Adrenal gland (tissue), 12 donors: Measurements from ENCODE around the gene FBXO8. TPM values are rescaled to one million over a fixed set of nuclear protein-coding genes. Genes with fewer than 3 reads are reported as not detected.

Source experiments
- DNase-seq, 7 donors: peaks; one replicate each; pipeline ENCODE4 v3.0.0-alpha.2; 2019 to 2020
- H3K27ac ChIP-seq, 5 donors: fragments of 200-600 bp; sonication (generic) in 4 of 5; 1 replicate in 3 of 5; 2 replicates in 2 of 5; pipeline versions ENCODE4 v1.5.1 to v1.8.0; 2016 to 2020; ENCODE audit warnings: mild to moderate bottlenecking in 1 of 5
- H3K27me3 ChIP-seq: fragments of 200-600 bp; 2 replicates; pipeline ENCODE4 v1.8.0; 2021
- H3K36me3 ChIP-seq, 2 donors: fragments of 200-600 bp; replicated peaks in 1 of 2; 1 replicate in 1 of 2; 2 replicates in 1 of 2; pipeline versions ENCODE4 v1.5.1 to v1.8.0; 2018 to 2022
- H3K4me1 ChIP-seq, 2 donors: fragments of 200-600 bp; replicated peaks in 1 of 2; 1 replicate in 1 of 2; 2 replicates in 1 of 2; pipeline versions ENCODE4 v1.5.1 to v1.8.0; 2018 to 2021
- H3K4me3 ChIP-seq, 4 donors: fragments of 200-600 bp; sonication (generic) in 3 of 4; one replicate each; pipeline ENCODE4 v1.5.1; 2016 to 2018
- H3K9me3 ChIP-seq, 3 donors: fragments of 200-600 bp; sonication (generic) in 1 of 3; replicated peaks in 1 of 3; 1 replicate in 2 of 3; 2 replicates in 1 of 3; pipeline versions ENCODE4 v1.5.1 to v1.8.0; 2016 to 2021
- POLR2A ChIP-seq, 2 donors: fragments of 450-650 bp; IDR thresholded peaks; one replicate each; pipeline ENCODE4 v1.6.1; 2017; ENCODE audit warnings: antibody characterized with exemption in 2 of 2, mild to moderate bottlenecking in 2 of 2, moderate library complexity in 1 of 2
- WGBS, 4 donors: extraction: QIAGEN DNeasy Blood & Tissue Kit in 2 of 4; methylation state at CpG; one replicate each; pipeline versions ENCODE4 v1.1.5 to v1.1.7; 2013 to 2017; 5-methylcytosine and 5-hydroxymethylcytosine counted together
- intact Hi-C, 2 donors: fragments of 100-400 bp; cut with DNase I; formaldehyde crosslinking; loops; one replicate each; pipeline versions ENCODE4 v1.14.1 to v1.15.0; 2022 to 2023
- polyA plus RNA-seq, 3 donors: library from polyadenylated mRNA; stranded (reverse); fragments of 200-250 nt in 2 of 3; fragments of 350-450 nt in 1 of 3; fragmentation: Illumina TruSeq in 1 of 3; extraction: RNeasy Lipid Tissue Mini Kit (QIAGEN cat#74804) in 1 of 3; gene quantifications; one replicate each; pipeline ENCODE4 v1.2.3, GENCODE V29; 2013 to 2014
- total RNA-seq, 9 donors: library from RNA; depleted of rRNA in 4 of 9; stranded (reverse); fragments of >200 nt in 4 of 9; fragments of 120-200 nt in 1 of 9; fragmentation: NEBNext Ultra II Directional in 1 of 9; extraction: Animal tissue kit (Norgen Biotek cat#: 25700) in 1 of 9; gene quantifications; one replicate each; pipeline versions ENCODE4 v1.1.0 to v1.2.4, GENCODE V29; 2013 to 2023
- TF ChIP-seq, protein P1 (sequence below), 6 experiments: fragments of 450-650 bp in 4 of 6; fragments of 200-600 bp in 2 of 6; sonication (generic) in 1 of 6; IDR thresholded peaks; 1 replicate in 5 of 6; 2 replicates in 1 of 6; pipeline versions ENCODE4 v1.5.1 to v1.8.0; 2016 to 2021; ENCODE audit warnings: antibody characterized with exemption in 6 of 6, mild to moderate bottlenecking in 2 of 6, moderate library complexity in 1 of 6
- donor health status: healthy with polysubstance abuse.
- donor health status: Bipolar disorder and iron deficiency.
- donor health status: DM: yes; HTN: yes; CAD: no.
- donor health status: DM: no; HTN: no; CAD: no.
- donor health status: DM: no; HTN: no; CAD: no.
- donor health status: DM: yes; HTN: yes; CAD: no.

The FBXO8 gene
- total and polyA plus RNA-seq, 12 donors: 17.9 to 60.9 (median 37.5) TPM

DNA sequence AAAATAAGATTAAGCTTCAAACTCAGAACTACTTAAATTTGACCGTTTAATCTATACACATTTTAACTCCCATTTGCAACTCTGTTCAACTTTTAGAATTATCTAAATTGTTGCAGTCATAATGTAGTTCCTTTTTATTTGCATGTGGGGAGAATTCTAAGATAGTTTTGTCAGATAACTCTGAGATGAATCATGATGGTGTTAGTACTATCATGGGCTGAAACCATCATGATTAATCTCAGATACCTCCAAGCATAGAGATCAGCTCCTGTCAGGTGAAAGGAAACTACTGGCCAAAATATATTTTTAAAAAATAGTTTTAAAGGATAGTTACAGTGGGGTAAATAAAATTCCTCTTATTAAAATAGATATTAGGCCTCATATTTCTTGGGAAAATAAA is 39.0 kb downstream of the FBXO8 start:
- TF ChIP-seq, protein P1, sequence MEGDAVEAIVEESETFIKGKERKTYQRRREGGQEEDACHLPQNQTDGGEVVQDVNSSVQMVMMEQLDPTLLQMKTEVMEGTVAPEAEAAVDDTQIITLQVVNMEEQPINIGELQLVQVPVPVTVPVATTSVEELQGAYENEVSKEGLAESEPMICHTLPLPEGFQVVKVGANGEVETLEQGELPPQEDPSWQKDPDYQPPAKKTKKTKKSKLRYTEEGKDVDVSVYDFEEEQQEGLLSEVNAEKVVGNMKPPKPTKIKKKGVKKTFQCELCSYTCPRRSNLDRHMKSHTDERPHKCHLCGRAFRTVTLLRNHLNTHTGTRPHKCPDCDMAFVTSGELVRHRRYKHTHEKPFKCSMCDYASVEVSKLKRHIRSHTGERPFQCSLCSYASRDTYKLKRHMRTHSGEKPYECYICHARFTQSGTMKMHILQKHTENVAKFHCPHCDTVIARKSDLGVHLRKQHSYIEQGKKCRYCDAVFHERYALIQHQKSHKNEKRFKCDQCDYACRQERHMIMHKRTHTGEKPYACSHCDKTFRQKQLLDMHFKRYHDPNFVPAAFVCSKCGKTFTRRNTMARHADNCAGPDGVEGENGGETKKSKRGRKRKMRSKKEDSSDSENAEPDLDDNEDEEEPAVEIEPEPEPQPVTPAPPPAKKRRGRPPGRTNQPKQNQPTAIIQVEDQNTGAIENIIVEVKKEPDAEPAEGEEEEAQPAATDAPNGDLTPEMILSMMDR (IDR thresholded peaks at IDR 0.05): no peak
- TF ChIP-seq POLR2A (IDR thresholded peaks at IDR 0.05): no peak
- Histone ChIP-seq H3K27me3 (no peaks in the 10 kb centered on the region), H3K9me3 (no peaks in the 10 kb centered on the region), H3K4me1 (peaks cover 10 to 18% of the 10 kb centered on the region in 2 donors), H3K27ac (no peak overlapping the region), H3K36me3 (no peaks in the 10 kb centered on the region), H3K4me3 (no peak overlapping the region)
- 84 to 93% (median 88%) methylated on average over 1 of the region's 1 CpG for WGBS, 4 donors
- DNase-seq: no peak
- intact Hi-C loops: no loop called here

DNA sequence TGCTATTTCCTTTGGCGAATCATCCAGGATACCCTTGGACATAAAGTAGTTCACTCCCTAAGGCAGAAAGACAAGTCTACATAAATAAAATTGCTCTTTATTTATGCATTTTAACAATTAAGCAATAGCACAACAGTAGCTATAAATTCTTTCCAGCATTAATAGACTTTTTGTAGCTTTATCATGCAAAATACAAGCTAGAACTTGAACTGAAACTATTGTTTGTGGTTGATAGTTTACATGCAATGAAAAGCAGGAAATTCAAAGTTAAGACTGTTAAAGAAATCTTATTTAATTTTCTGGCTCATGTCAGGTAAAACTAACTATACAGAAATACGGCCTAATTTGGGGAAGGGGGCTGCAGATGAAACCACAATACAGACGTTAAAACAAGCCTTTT is 42.3 kb downstream of the FBXO8 start:
- TF ChIP-seq POLR2A (IDR thresholded peaks at IDR 0.05): no peak
- TF ChIP-seq, protein P1 (IDR thresholded peaks at IDR 0.05): no peak
- no peaks in the 10 kb centered on the region for H3K4me1 ChIP-seq
- H3K27me3 ChIP-seq: no peaks in the 10 kb centered on the region
- no peak for DNase-seq
- H3K36me3 ChIP-seq: peaks cover 0 to 11% of the 10 kb centered on the region in 2 donors
- H3K4me3 ChIP-seq: no peak overlapping the region
- WGBS, 4 donors: 85 to 90% (median 86%) methylated on average over 3 of the region's 3 CpGs
- H3K9me3 ChIP-seq: no peaks in the 10 kb centered on the region
- H3K27ac ChIP-seq: no peak overlapping the region
- intact Hi-C loops: no loop called here

DNA sequence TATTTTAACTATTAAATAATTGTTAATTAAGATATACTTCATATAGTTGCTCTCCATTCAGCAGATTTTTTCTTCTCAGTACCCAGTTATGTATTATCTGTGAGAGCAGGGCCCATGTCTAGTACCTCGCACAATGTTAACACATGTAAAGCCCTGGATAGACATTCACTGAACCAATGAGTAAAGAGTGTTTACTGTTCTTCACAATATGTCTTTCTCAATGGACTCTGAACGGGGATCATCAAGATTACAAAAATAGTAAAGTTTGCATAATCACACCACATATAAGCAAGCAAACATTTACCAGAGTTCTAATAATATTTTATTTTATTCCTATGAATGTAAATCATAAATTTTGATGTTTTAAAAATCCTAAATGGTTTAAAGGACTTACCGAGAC is 47.1 kb downstream of the FBXO8 start:
- H3K4me3 ChIP-seq: no peak overlapping the region
- no peak overlapping the region for H3K27ac ChIP-seq
- no peaks in the 10 kb centered on the region for H3K27me3 ChIP-seq
- intact Hi-C loops: no loop called here
- TF ChIP-seq POLR2A (IDR thresholded peaks at IDR 0.05): no peak
- TF ChIP-seq, protein P1 (IDR thresholded peaks at IDR 0.05): no peak
- H3K4me1 ChIP-seq: no peaks in the 10 kb centered on the region
- 79 to 99% (median 88%) methylated on average over 3 of the region's 3 CpGs for WGBS, 4 donors
- H3K36me3 ChIP-seq: peaks cover 0 to 11% of the 10 kb centered on the region in 2 donors
- no peaks in the 10 kb centered on the region for H3K9me3 ChIP-seq
- DNase-seq: no peak

DNA sequence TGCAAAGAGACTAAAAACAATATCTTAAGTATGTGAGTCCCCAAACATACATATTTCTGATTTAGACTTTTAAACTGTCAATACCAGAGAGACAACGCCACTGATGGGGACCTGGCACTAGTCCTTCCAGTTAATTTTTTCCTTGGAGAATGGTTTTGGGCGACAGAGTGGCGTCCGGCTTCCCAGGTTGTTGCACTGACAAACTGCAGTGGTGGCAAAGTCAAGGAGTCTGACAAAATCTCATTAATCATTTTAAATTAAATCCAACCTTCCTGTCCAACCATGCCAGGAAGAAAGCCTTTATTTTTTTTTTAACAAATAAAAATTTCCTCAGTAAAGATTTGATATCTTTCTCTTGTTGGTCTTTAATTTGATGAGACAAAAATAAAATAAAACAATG is 52.8 kb downstream of the FBXO8 start:
- TF ChIP-seq, protein P1 (IDR thresholded peaks at IDR 0.05): no peak
- no peak for TF ChIP-seq POLR2A (IDR thresholded peaks at IDR 0.05)
- Histone ChIP-seq H3K36me3 (no peaks in the 10 kb centered on the region), H3K27me3 (no peaks in the 10 kb centered on the region), H3K9me3 (no peaks in the 10 kb centered on the region), H3K27ac (no peak overlapping the region), H3K4me3 (no peak overlapping the region), H3K4me1 (no peaks in the 10 kb centered on the region)
- DNase-seq: no peak
- WGBS, 4 donors: 84 to 95% (median 94%) methylated on average over 4 of the region's 4 CpGs
- intact Hi-C loops: no loop called here
